IPS DF 6.9 (cell line): ENCODE results near the gene SAYSD1.
"Not testable (repeated sequence)": the region's sequence is repeated elsewhere in the genome, so short reads cannot be mapped to it uniquely, and the experiment has no call there.

ENCODE experiments used
- DNase-seq: peaks from one replicate; pipeline ENCODE4 v3.0.0-alpha.2; 2013; ENCODE audit warnings: low read depth, low spot score
- H3K27ac ChIP-seq: one replicate; pipeline ENCODE4 v1.5.1; 2013; ENCODE audit warnings: low read length, control low read depth
- H3K27me3 ChIP-seq: 2 replicates; pipeline ENCODE4 v1.6.1; 2013; ENCODE audit warnings: mild to moderate bottlenecking, low read length; ENCODE audit not compliant: control insufficient read depth, insufficient read depth
- H3K36me3 ChIP-seq: 2 replicates; pipeline ENCODE4 v1.6.1; 2013; ENCODE audit warnings: low read length; ENCODE audit not compliant: control insufficient read depth, insufficient read depth
- H3K4me1 ChIP-seq: 2 replicates; pipeline ENCODE4 v1.6.1; 2013; ENCODE audit warnings: low read length; ENCODE audit not compliant: control insufficient read depth, insufficient read depth
- H3K4me3 ChIP-seq: 2 replicates; pipeline ENCODE4 v1.5.1; 2013; ENCODE audit warnings: mild to moderate bottlenecking, low read length
- H3K9me3 ChIP-seq: 2 replicates; pipeline ENCODE4 v1.6.1; 2013; ENCODE audit warnings: low read length, inconsistent platforms; ENCODE audit not compliant: control insufficient read depth, insufficient read depth
- WGBS: extraction: QIAGEN DNeasy Blood & Tissue Kit; methylation state at CpG from one replicate; pipeline ENCODE4 v1.1.7; 2013; ENCODE audit warnings: mixed read lengths, missing lambda C conversion rate; ENCODE audit not compliant: insufficient read length, insufficient coverage; 5-methylcytosine and 5-hydroxymethylcytosine counted together

Gene SAYSD1

DNA sequence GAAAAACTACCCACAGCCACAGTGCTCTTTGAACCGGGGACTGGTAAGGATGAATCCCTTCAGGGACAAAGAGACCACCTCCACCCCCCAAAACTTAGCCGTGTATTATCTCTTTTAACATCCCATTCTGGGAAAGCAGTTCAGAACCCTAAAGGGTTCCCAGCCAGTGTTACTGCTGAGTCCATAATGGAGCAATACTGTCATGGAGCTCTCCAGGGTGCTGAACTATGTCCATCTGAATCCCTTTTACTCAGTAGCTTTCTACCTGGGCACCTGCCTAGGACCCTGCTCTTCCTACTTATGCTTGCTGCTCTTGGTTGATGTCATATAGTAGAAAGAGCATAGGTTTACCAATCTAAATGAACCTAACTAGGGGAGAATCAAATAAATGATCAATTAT, 22.3 kb upstream of the SAYSD1 start:
- Histone ChIP-seq H3K27me3 (no peaks in the 10 kb centered on the region), H3K27ac (no peak overlapping the region), H3K4me3 (no peak overlapping the region), H3K36me3 (no peaks in the 10 kb centered on the region), H3K9me3 (no peaks in the 10 kb centered on the region), H3K4me1 (no peaks in the 10 kb centered on the region)
- DNase-seq: peak; percentile 54
- no CpG with 5 or more reads among the region's 2 CpGs for WGBS

DNA sequence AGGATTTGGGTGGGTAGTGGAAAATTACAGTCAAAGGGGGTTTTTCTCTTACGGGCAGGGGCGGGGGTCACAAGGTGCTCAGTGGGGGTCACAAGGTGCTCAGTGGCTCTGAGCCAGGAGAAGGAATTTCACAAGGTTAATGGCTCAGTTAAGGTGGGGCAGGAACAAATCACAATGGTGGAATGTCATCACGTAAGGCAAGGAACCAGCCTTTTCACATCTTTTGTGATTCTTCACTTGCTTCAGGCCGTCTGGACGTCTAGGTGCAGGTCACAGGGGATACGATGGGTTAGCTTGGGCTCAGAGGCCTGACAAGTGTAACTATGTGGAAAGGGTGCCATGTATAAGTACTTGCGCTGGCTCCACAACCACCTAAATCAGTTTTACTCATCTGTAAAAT, 21.2 kb upstream of the SAYSD1 start:
- DNase-seq, H3K4me1 ChIP-seq, H3K27me3 ChIP-seq, H3K4me3 ChIP-seq, H3K27ac ChIP-seq, H3K36me3 ChIP-seq, H3K9me3 ChIP-seq: not testable (repeated sequence)
- WGBS: no CpG with 5 or more reads among the region's 7 CpGs

- not testable (repeated sequence) for DNase-seq, H3K27ac ChIP-seq, H3K4me3 ChIP-seq, H3K27me3 ChIP-seq, H3K4me1 ChIP-seq, H3K36me3 ChIP-seq, H3K9me3 ChIP-seq
- no CpG with 5 or more reads among the region's 3 CpGs for WGBS
Observed at GRCh38 chr6:39134761-39135160, 19.8 kb upstream of the SAYSD1 start.

GRCh38 chr6:39130691-39131090, 15.7 kb upstream of the SAYSD1 start:
- no CpG with 5 or more reads among the region's 1 CpG for WGBS
- Histone ChIP-seq H3K27ac (no peak overlapping the region), H3K4me3 (no peak overlapping the region), H3K4me1 (no peaks in the 10 kb centered on the region; the same call in 1 of the 2 replicates), H3K9me3 (no peaks in the 10 kb centered on the region), H3K36me3 (no peaks in the 10 kb centered on the region), H3K27me3 (no peaks in the 10 kb centered on the region)
- no peak for DNase-seq

DNA sequence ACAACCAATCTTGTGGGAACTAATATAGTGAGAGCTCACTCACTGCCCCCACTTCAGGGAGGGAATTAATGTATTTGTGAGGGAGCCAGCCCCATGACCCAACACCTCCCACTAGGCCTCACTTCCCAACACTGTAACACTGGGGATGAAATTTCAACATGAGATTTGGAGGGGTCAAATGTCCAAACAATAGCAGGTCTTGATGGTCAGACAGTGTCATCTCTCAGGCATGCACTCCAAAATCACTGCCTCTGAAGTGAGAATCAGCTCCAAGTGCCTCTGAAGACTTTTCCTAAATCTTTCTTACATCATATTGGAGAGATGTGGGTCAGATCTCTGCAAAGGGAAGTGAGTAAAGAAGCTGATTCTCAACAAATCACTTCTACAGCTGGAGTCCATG, 13.8 kb upstream of the SAYSD1 start:
- no peaks in the 10 kb centered on the region for H3K27me3 ChIP-seq
- H3K27ac ChIP-seq: no peak overlapping the region
- no peak overlapping the region for H3K4me3 ChIP-seq
- H3K9me3 ChIP-seq: no peaks in the 10 kb centered on the region
- no peak for DNase-seq
- H3K4me1 ChIP-seq: no peaks in the 10 kb centered on the region; the same call in 1 of the 2 replicates
- no peaks in the 10 kb centered on the region for H3K36me3 ChIP-seq

DNA sequence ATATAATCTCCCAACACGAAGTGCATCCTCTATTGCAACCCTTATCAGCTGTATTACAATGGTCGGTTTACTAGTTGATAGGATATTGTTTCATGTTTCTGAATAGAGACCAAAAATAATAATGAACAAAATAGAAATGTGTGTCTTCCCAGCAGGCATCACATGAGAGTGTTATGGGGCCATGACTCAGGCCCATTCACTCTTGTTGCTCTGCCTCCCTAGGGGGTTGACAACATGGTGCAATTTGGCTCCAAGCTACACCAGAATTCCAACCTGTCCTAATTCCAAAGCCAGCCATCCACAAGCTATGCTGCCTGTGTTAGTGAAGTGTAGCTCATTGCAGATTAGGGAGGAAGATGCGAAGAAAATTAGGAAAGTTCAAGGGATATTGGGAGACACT, 13.1 kb upstream of the SAYSD1 start:
- H3K27me3 ChIP-seq: no peaks in the 10 kb centered on the region
- no CpG with 5 or more reads among the region's 3 CpGs for WGBS
- DNase-seq: no peak
- H3K9me3 ChIP-seq: no peaks in the 10 kb centered on the region; the same call in 1 of the 2 replicates
- no peaks in the 10 kb centered on the region; the same call in 1 of the 2 replicates for H3K4me1 ChIP-seq
- H3K27ac ChIP-seq: no peak overlapping the region
- no peaks in the 10 kb centered on the region for H3K36me3 ChIP-seq
- no peak overlapping the region for H3K4me3 ChIP-seq

DNA sequence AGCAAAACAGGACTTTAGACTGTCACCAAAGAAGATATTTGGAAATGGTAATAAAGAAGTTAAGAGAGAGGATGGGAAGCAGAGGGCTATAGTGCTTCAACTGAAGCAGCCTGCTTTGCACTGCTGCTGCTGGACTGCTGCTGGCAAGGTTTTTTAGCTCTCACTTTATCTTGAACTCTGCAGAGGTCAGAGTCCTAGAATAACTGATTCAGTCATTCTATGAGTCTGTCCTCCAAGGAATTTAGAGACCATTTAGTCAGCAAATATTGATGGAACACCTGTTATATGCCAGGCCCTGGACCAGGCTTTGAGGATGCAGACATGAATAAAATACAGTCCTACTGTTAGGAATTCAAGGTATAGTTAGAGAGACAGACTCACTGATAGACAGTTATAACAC, 9.1 kb upstream of the SAYSD1 start:
- no peaks in the 10 kb centered on the region for H3K4me1 ChIP-seq
- no peak overlapping the region for H3K27ac ChIP-seq
- H3K9me3 ChIP-seq: no peaks in the 10 kb centered on the region; the same call in 1 of the 2 replicates
- no peaks in the 10 kb centered on the region for H3K36me3 ChIP-seq
- H3K4me3 ChIP-seq: no peak overlapping the region
- no peak for DNase-seq
- H3K27me3 ChIP-seq: no peaks in the 10 kb centered on the region

GRCh38 chr6:39118921-39119320, 3.9 kb upstream of the SAYSD1 start:
- no peak overlapping the region for H3K4me3 ChIP-seq
- no peaks in the 10 kb centered on the region; the same call in 1 of the 2 replicates for H3K4me1 ChIP-seq
- no peak for DNase-seq
- H3K9me3 ChIP-seq: no peaks in the 10 kb centered on the region; the same call in 1 of the 2 replicates
- H3K36me3 ChIP-seq: no peaks in the 10 kb centered on the region
- whole genome bisulfite sequencing: no CpG with 5 or more reads among the region's 4 CpGs
- no peak overlapping the region for H3K27ac ChIP-seq
- no peaks in the 10 kb centered on the region for H3K27me3 ChIP-seq

- Histone ChIP-seq H3K4me1 (no peaks in the 10 kb centered on the region; the same call in 1 of the 2 replicates), H3K36me3 (no peaks in the 10 kb centered on the region; the same call in 1 of the 2 replicates), H3K9me3 (no peaks in the 10 kb centered on the region), H3K4me3 (peak overlapping the region; percentile 59; the same call in 1 of the 2 replicates), H3K27me3 (no peaks in the 10 kb centered on the region), H3K27ac (no peak overlapping the region)
- WGBS: no CpG with 5 or more reads among the region's 11 CpGs
- no peak for DNase-seq
Observed at GRCh38 chr6:39114388-39114703, 640 bp downstream of the SAYSD1 start.

GRCh38 chr6:39113788-39114187, 1.2 kb downstream of the SAYSD1 start:
- H3K4me3 ChIP-seq: no peak overlapping the region
- H3K4me1 ChIP-seq: no peaks in the 10 kb centered on the region; the same call in 1 of the 2 replicates
- DNase-seq: no peak
- no peaks in the 10 kb centered on the region; the same call in 1 of the 2 replicates for H3K36me3 ChIP-seq
- no CpG with 5 or more reads among the region's 1 CpG for WGBS
- H3K27ac ChIP-seq: no peak overlapping the region
- H3K27me3 ChIP-seq: no peaks in the 10 kb centered on the region
- no peaks in the 10 kb centered on the region for H3K9me3 ChIP-seq

GRCh38 chr6:39111280-39111679, 3.7 kb downstream of the SAYSD1 start:
- Histone ChIP-seq H3K27me3 (no peaks in the 10 kb centered on the region), H3K9me3 (no peaks in the 10 kb centered on the region), H3K4me3 (no peak overlapping the region), H3K4me1 (no peaks in the 10 kb centered on the region; the same call in 1 of the 2 replicates), H3K27ac (no peak overlapping the region), H3K36me3 (no peaks in the 10 kb centered on the region; the same call in 1 of the 2 replicates)
- WGBS: no CpG with 5 or more reads among the region's 5 CpGs
- DNase-seq: no peak
